DND-41 (cell line): ENCODE data around the gene RNF5.

Experiments
- ATAC-seq: fragments of 200-7000 bp; cut with Tn5 transposase; 3 replicates; pipeline ENCODE4 v1.9.1; 2021; ENCODE audit warnings: low read depth; ENCODE audit not compliant: insufficient read depth
- DNase-seq: peaks from one replicate; pipeline ENCODE4 v3.0.0-alpha.2; 2020
- H2AFZ ChIP-seq: 2 replicates; pipeline ENCODE4 v1.6.0; 2012; ENCODE audit warnings: low read depth, low read length
- H3K27ac ChIP-seq: 2 replicates; pipeline ENCODE4 v1.5.1; 2012; ENCODE audit warnings: low read length, inconsistent platforms
- H3K27me3 ChIP-seq: fragments of 200-600 bp; sonication (generic); 2 replicates; pipeline ENCODE4 v1.6.0; 2012; ENCODE audit warnings: low read length, mild to moderate bottlenecking, inconsistent platforms; ENCODE audit not compliant: insufficient read depth, poor library complexity
- H3K36me3 ChIP-seq: 2 replicates; pipeline ENCODE4 v1.5.1; 2012; ENCODE audit warnings: low read length, inconsistent platforms; ENCODE audit not compliant: insufficient read depth
- H3K4me1 ChIP-seq: 2 replicates; pipeline ENCODE4 v1.5.1; 2012; ENCODE audit warnings: mild to moderate bottlenecking, low read length; ENCODE audit not compliant: insufficient read depth
- H3K4me2 ChIP-seq: 2 replicates; pipeline ENCODE4 v1.6.0; 2012; ENCODE audit warnings: mild to moderate bottlenecking, moderate library complexity, low read length, inconsistent platforms; ENCODE audit not compliant: insufficient read depth
- H3K4me3 ChIP-seq, 2 experiments: fragments of 200-600 bp in 1 of 2; shearing (Covaris generic) in 1 of 2; 2 replicates each; pipeline ENCODE4 v1.5.1; 2012 to 2016; ENCODE audit warnings: inconsistent platforms in 2 of 2, low read length in 2 of 2, mild to moderate bottlenecking in 2 of 2, low read depth in 1 of 2, moderate library complexity in 1 of 2
- H3K79me2 ChIP-seq: 2 replicates; pipeline ENCODE4 v1.6.0; 2012; ENCODE audit warnings: low read length, inconsistent platforms; ENCODE audit not compliant: insufficient read depth
- H3K9ac ChIP-seq: 2 replicates; pipeline ENCODE4 v1.6.0; 2012; ENCODE audit warnings: low read depth, mild to moderate bottlenecking, inconsistent platforms, low read length, moderate library complexity
- H3K9me3 ChIP-seq: 2 replicates; pipeline ENCODE4 v1.5.1; 2012; ENCODE audit warnings: low read length, moderate library complexity, mild to moderate bottlenecking, inconsistent platforms; ENCODE audit not compliant: insufficient read depth, severe bottlenecking
- H4K20me1 ChIP-seq: 2 replicates; pipeline ENCODE4 v1.6.0; 2012; ENCODE audit warnings: low read length; ENCODE audit not compliant: insufficient read depth
- CTCF ChIP-seq: IDR thresholded peaks from 2 replicates; pipeline ENCODE4 v1.5.1; 2012; ENCODE audit warnings: borderline replicate concordance, low read length, moderate library complexity, mild to moderate bottlenecking; ENCODE audit not compliant: poor library complexity, severe bottlenecking; ENCODE audit errors: extremely low read depth
- EZH2 ChIP-seq: IDR thresholded peaks from 3 replicates; pipeline ENCODE4 v1.6.1; 2012; ENCODE audit warnings: borderline replicate concordance, low read depth, mild to moderate bottlenecking, moderate library complexity, low read length, inconsistent platforms; ENCODE audit not compliant: severe bottlenecking

RNF5 gene

GRCh38 chr6:32198866-32199265, 20.7 kb downstream of the RNF5 start:
- Histone ChIP-seq H4K20me1 (no peaks in the 10 kb centered on the region), H3K9ac (no peak overlapping the region), H3K9me3 (no peaks in the 10 kb centered on the region), H3K4me2 (no peak overlapping the region), H2AFZ (no peak overlapping the region), H3K4me3 (no peak overlapping the region), H3K27me3 (no peaks in the 10 kb centered on the region), H3K36me3 (no peaks in the 10 kb centered on the region), H3K79me2 (peaks cover 11% of the 10 kb centered on the region), H3K4me1 (peaks cover 25% of the 10 kb centered on the region), H3K27ac (no peak overlapping the region)
- no peak for ATAC-seq
- TF ChIP-seq EZH2: no peak
- no peak for TF ChIP-seq CTCF
- DNase-seq: no peak

DNA sequence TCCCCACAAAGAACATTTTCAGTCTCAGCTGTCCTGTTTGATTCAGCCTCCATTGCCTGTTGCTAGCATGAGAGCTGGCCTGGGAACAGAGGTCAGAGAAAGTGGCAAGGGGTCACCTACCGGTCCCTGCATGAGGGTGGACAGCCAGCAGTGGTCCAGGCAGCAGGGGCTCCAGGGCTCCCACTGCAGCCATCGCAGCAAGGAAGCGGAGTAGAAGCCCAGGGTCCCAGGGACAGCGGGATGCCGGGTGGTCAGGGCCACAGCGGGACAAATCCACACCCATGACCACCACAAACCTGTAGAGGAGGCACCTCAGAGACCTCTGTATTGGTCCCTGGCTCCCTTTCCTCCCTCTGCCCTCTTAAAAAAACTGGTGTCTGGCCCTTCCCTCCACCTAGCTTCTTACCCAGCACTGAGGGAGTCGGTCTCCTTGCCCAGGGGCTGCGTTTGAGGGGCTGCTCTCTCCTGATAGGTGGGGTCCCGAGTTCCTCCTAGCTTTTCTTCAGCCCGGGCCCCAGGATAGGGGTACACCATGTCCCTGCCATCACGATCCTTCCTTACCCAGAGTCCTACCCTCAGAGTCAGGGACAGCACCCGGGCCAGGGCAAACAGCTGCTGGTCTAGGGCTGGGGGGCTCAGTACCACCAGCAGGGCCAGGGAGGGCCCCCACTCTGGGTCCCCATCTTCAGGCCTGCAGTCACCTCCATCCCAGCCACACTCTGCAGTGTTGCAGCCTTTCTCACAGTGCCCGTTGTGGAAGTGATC, 22.7 kb downstream of the RNF5 start:
- H3K4me2 ChIP-seq: no peak overlapping the region
- no peaks in the 10 kb centered on the region for H3K9me3 ChIP-seq
- no peaks in the 10 kb centered on the region for H3K79me2 ChIP-seq
- H2AFZ ChIP-seq: no peak overlapping the region
- H3K4me1 ChIP-seq: peaks cover 11% of the 10 kb centered on the region
- no peaks in the 10 kb centered on the region for H4K20me1 ChIP-seq
- H3K27me3 ChIP-seq: no peaks in the 10 kb centered on the region
- DNase-seq (no peak), ATAC-seq (no peak)
- H3K9ac ChIP-seq: no peak overlapping the region
- H3K36me3 ChIP-seq: no peaks in the 10 kb centered on the region
- H3K4me3 ChIP-seq: no peak overlapping the region
- TF ChIP-seq EZH2: no peak
- no peak for TF ChIP-seq CTCF
- H3K27ac ChIP-seq: no peak overlapping the region

DNA sequence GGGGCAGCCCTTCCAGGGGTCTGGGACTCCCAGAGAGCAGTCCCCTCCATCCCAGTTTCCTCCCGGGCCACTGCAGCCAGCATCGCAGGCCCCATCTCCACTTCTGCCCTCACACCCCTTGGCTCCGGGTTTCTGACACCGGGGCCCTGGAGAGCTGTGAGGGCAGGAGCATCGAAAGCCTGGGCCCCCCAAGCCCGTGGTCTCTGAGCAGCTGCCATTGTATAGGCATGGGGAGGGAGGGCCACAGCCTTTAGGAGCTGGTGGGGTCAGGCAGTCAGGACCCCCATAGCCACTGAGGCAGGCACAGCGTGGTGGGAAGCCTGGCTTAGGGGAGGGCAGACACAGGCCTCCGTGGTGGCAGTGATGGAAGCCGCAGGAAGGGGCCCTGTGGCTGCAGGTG, 24.0 kb downstream of the RNF5 start:
- Histone ChIP-seq H3K27me3 (no peaks in the 10 kb centered on the region), H3K4me1 (no peaks in the 10 kb centered on the region), H3K4me2 (no peak overlapping the region), H2AFZ (no peak overlapping the region), H3K79me2 (no peaks in the 10 kb centered on the region), H3K27ac (no peak overlapping the region), H3K9ac (no peak overlapping the region), H3K36me3 (no peaks in the 10 kb centered on the region), H3K9me3 (no peaks in the 10 kb centered on the region), H3K4me3 (no peak overlapping the region), H4K20me1 (no peaks in the 10 kb centered on the region)
- TF ChIP-seq CTCF: no peak
- TF ChIP-seq EZH2: no peak
- DNase-seq: no peak
- no peak for ATAC-seq
